Panc1 (cell line): ENCODE measurements around the gene ARRB2. TPM values are rescaled to one million over a fixed set of nuclear protein-coding genes. Genes with fewer than 3 reads are reported as not detected.

Source experiments
- ATAC-seq: fragments of 200-7000 bp; cut with Tn5 transposase; 2 replicates; pipeline ENCODE4 v1.9.1; 2020; ENCODE audit warnings: mild to moderate bottlenecking, moderate library complexity
- BruUV-seq: library from RNA; stranded (reverse); fragments of 400-500 nt; replicated peaks from 2 replicates; lab custom pipeline; 2021; lab: Mats Ljungman, UMichigan
- CTCF ChIA-PET: fragments of 300-600 bp; sonication (Branson Sonifier 250); formaldehyde crosslinking; loops from one replicate; lab custom pipeline; 2022; ENCODE audit warnings: antibody characterized with exemption; lab: Charles Lee
- POLR2A ChIA-PET: fragments of 300-600 bp; sonication (Branson Sonifier 250); formaldehyde crosslinking; loops from one replicate; lab custom pipeline; 2022; ENCODE audit warnings: antibody characterized with exemption; lab: Charles Lee
- DNase-seq: peaks from one replicate; pipeline ENCODE4 v3.0.0-alpha.2; 2010; ENCODE audit warnings: low read depth, low spot score
- H3K27ac ChIP-seq: 2 replicates; pipeline ENCODE4 v1.5.1; 2011; ENCODE audit warnings: mild to moderate bottlenecking, low read length, inconsistent platforms
- H3K27me3 ChIP-seq: fragments of 200-500 bp; sonication (Bioruptor generic); 2 replicates; pipeline ENCODE4 v1.6.0; 2014; ENCODE audit warnings: low read length, inconsistent platforms; ENCODE audit not compliant: control insufficient read depth, insufficient read depth
- H3K36me3 ChIP-seq: fragments of 200-500 bp; sonication (Bioruptor generic); 2 replicates; pipeline ENCODE4 v1.5.1; 2014; ENCODE audit warnings: inconsistent platforms, mild to moderate bottlenecking, low read length, moderate library complexity; ENCODE audit not compliant: control insufficient read depth, insufficient read depth
- H3K4me1 ChIP-seq: 2 replicates; pipeline ENCODE4 v1.5.1; 2011; ENCODE audit warnings: inconsistent platforms, mild to moderate bottlenecking, low read length, moderate library complexity; ENCODE audit not compliant: control insufficient read depth, insufficient read depth
- H3K4me3 ChIP-seq, 2 experiments: 2 replicates each; pipeline ENCODE4 v1.5.1; 2011 to 2012; ENCODE audit warnings: low read depth in 2 of 2, low read length in 2 of 2, mild to moderate bottlenecking in 2 of 2, inconsistent platforms in 1 of 2, moderate library complexity in 1 of 2
- H3K9me3 ChIP-seq: fragments of 200-500 bp; sonication (Bioruptor generic); 2 replicates; pipeline ENCODE4 v1.5.1; 2014; ENCODE audit warnings: low read depth, mild to moderate bottlenecking, inconsistent platforms, low read length, moderate library complexity; ENCODE audit not compliant: control insufficient read depth, insufficient read depth
- CTCF ChIP-seq: fragments of 450-650 bp; IDR thresholded peaks from 2 replicates; pipeline ENCODE4 v1.5.1; 2017; ENCODE audit warnings: mild to moderate bottlenecking
- POLR2AphosphoS5 ChIP-seq: IDR thresholded peaks from 2 replicates; pipeline ENCODE4 v1.6.1; 2012; ENCODE audit warnings: mild to moderate bottlenecking, low read depth, low read length, moderate library complexity
- REST ChIP-seq, 2 experiments: IDR thresholded peaks; 2 replicates each; pipeline ENCODE4 v1.6.1; 2011 to 2012; ENCODE audit warnings: low read depth in 2 of 2, control low read depth in 1 of 2, low read length in 1 of 2, mild to moderate bottlenecking in 1 of 2, moderate library complexity in 1 of 2; ENCODE audit not compliant: insufficient read depth in 1 of 2
- SIN3A ChIP-seq: IDR thresholded peaks from 2 replicates; pipeline ENCODE4 v1.6.1; 2012; ENCODE audit warnings: low read depth, mild to moderate bottlenecking, low read length, moderate library complexity, borderline replicate concordance; ENCODE audit not compliant: insufficient read depth
- TCF7L2 ChIP-seq: IDR thresholded peaks from 2 replicates; pipeline ENCODE4 v1.6.1; 2011; ENCODE audit warnings: mild to moderate bottlenecking, low read depth, low read length, inconsistent platforms
- in situ Hi-C: cut with HindIII; loops from 2 replicates; pipeline ENCODE4 v1.10.0; 2016; ENCODE audit warnings: low sequenced_read_pairs, low pct_unique_long_range_greater_than_20kb
- intact Hi-C: fragments of 100-400 bp; cut with micrococcal nuclease; formaldehyde crosslinking; loops from one replicate; pipeline ENCODE4 v1.10.0; 2022; ENCODE audit not compliant: unreplicated experiment
- total RNA-seq: library from RNA; stranded (reverse); gene quantifications from one replicate; pipeline ENCODE4 v1.2.1, GENCODE V29; 2021; ENCODE audit not compliant: unreplicated experiment

ARRB2 gene
- total RNA-seq, 1 experiment from 2014 or later, result 39.2 TPM

GRCh38 chr17:4719146-4719545, 8.7 kb downstream of the ARRB2 start:
- DNase-seq (no peak), ATAC-seq (no peak)
- BruUV-seq, result no TSS peak
- Histone ChIP-seq H3K9me3 (no peaks in the 10 kb centered on the region), H3K27ac (no peak overlapping the region), H3K4me1 (peaks cover 14% of the 10 kb centered on the region), H3K36me3 (no peaks in the 10 kb centered on the region), H3K4me3 (no peak overlapping the region), H3K27me3 (no peaks in the 10 kb centered on the region)
- POLR2A ChIA-PET, result no interaction called here
- no peak for TF ChIP-seq TCF7L2
- TF ChIP-seq SIN3A, result no peak
- TF ChIP-seq CTCF, result no peak
- no peak for TF ChIP-seq REST (IDR thresholded peaks at IDR 0.05; ENCODE audit: insufficient read depth in 1 of 2, low read depth in 2 of 2, low read length in 1 of 2)
- TF ChIP-seq POLR2AphosphoS5, result no peak
- in situ Hi-C loops, result no loop called here
- intact Hi-C loops, result no loop called here
- CTCF ChIA-PET, result interaction anchor here (0.7 kb wide), 1 partner anchor 202 kb away, joined by 3 read pairs; no protein-coding TSS in a partner anchor

GRCh38 chr17:4719684-4720221, 9.3 kb downstream of the ARRB2 start:
- TF ChIP-seq REST (IDR thresholded peaks at IDR 0.05; ENCODE audit: insufficient read depth in 1 of 2, low read depth in 2 of 2, low read length in 1 of 2), result no peak
- TF ChIP-seq CTCF, result no peak
- TF ChIP-seq POLR2AphosphoS5, result no peak
- no peak for TF ChIP-seq SIN3A
- TF ChIP-seq TCF7L2, result no peak
- H3K4me1 ChIP-seq, result peaks cover 14% of the 10 kb centered on the region
- CTCF ChIA-PET, result no interaction called here
- in situ Hi-C loops (no loop called here), intact Hi-C loops (no loop called here)
- H3K27me3 ChIP-seq, result no peaks in the 10 kb centered on the region
- H3K36me3 ChIP-seq, result no peaks in the 10 kb centered on the region
- ATAC-seq (peak; percentile 40), DNase-seq (no peak)
- BruUV-seq, result no TSS peak
- POLR2A ChIA-PET, result no interaction called here
- H3K4me3 ChIP-seq, result no peak overlapping the region
- no peak overlapping the region for H3K27ac ChIP-seq
- H3K9me3 ChIP-seq, result no peaks in the 10 kb centered on the region
